ENCODE results near the gene HHIP. TPM values are rescaled to one million over a fixed set of nuclear protein-coding genes. Genes with fewer than 3 reads are reported as not detected.

The HHIP gene
- total RNA-seq, 1 experiment from 2014 or later, result 1.6 TPM

GRCh38 chr4:144740316-144740715, 94.4 kb downstream of the HHIP start:
- Mint-ChIP-seq H3K27ac (ENCODE audit: unreplicated experiment) (no peak overlapping the region), H3K4me1 (ENCODE audit: low read depth, unreplicated experiment) (no peaks in the 10 kb centered on the region), H3K27me3 (ENCODE audit: unreplicated experiment) (no peaks in the 10 kb centered on the region), H3K9me3 (ENCODE audit: low read depth, unreplicated experiment) (no peaks in the 10 kb centered on the region), H3K4me3 (ENCODE audit: low read depth, unreplicated experiment) (no peak overlapping the region), H3K36me3 (ENCODE audit: insufficient read depth, unreplicated experiment) (no peaks in the 10 kb centered on the region)
- intact Hi-C loops (cut with micrococcal nuclease; ENCODE audit: unreplicated experiment), result no loop called here
- no TSS peak for BruUV-seq (replicated peaks)
- TF ChIP-seq CTCF (IDR thresholded peaks at IDR 0.05; ENCODE audit: unreplicated experiment), result no peak
- CTCF ChIA-PET, result no interaction called here
- no peak for DNase-seq

- no peak for DNase-seq
- H3K4me3 Mint-ChIP-seq (ENCODE audit: low read depth, unreplicated experiment), result no peak overlapping the region
- CTCF ChIA-PET, result no interaction called here
- no peaks in the 10 kb centered on the region for H3K36me3 Mint-ChIP-seq (ENCODE audit: insufficient read depth, unreplicated experiment)
- no peak for TF ChIP-seq CTCF (IDR thresholded peaks at IDR 0.05; ENCODE audit: unreplicated experiment)
- H3K9me3 Mint-ChIP-seq (ENCODE audit: low read depth, unreplicated experiment), result no peaks in the 10 kb centered on the region
- H3K27ac Mint-ChIP-seq (ENCODE audit: unreplicated experiment), result no peak overlapping the region
- no peaks in the 10 kb centered on the region for H3K4me1 Mint-ChIP-seq (ENCODE audit: low read depth, unreplicated experiment)
- intact Hi-C loops (cut with micrococcal nuclease; ENCODE audit: unreplicated experiment), result no loop called here
- no TSS peak for BruUV-seq (replicated peaks)
- no peaks in the 10 kb centered on the region for H3K27me3 Mint-ChIP-seq (ENCODE audit: unreplicated experiment)
These were observed 103.0 kb downstream of the HHIP start for GRCh38 chr4:144748814-144749555.

GRCh38 chr4:144750348-144750747, 104.4 kb downstream of the HHIP start:
- Mint-ChIP-seq H3K36me3 (ENCODE audit: insufficient read depth, unreplicated experiment) (no peaks in the 10 kb centered on the region), H3K4me1 (ENCODE audit: low read depth, unreplicated experiment) (no peaks in the 10 kb centered on the region), H3K27me3 (ENCODE audit: unreplicated experiment) (no peaks in the 10 kb centered on the region), H3K4me3 (ENCODE audit: low read depth, unreplicated experiment) (no peak overlapping the region), H3K9me3 (ENCODE audit: low read depth, unreplicated experiment) (no peaks in the 10 kb centered on the region), H3K27ac (ENCODE audit: unreplicated experiment) (no peak overlapping the region)
- CTCF ChIA-PET, result no interaction called here
- BruUV-seq (replicated peaks), result no TSS peak
- intact Hi-C loops (cut with micrococcal nuclease; ENCODE audit: unreplicated experiment), result no loop called here
- DNase-seq, result no peak
- no peak for TF ChIP-seq CTCF (IDR thresholded peaks at IDR 0.05; ENCODE audit: unreplicated experiment)

GRCh38 chr4:144754562-144755410, 108.8 kb downstream of the HHIP start:
- no peak for TF ChIP-seq CTCF (IDR thresholded peaks at IDR 0.05; ENCODE audit: unreplicated experiment)
- BruUV-seq (replicated peaks), result no TSS peak
- CTCF ChIA-PET, result interaction anchor here (0.6 kb wide), 1 partner anchor 11 kb away, joined by 3 read pairs; no protein-coding TSS in a partner anchor
- H3K9me3 Mint-ChIP-seq (ENCODE audit: low read depth, unreplicated experiment), result no peaks in the 10 kb centered on the region
- intact Hi-C loops (cut with micrococcal nuclease; ENCODE audit: unreplicated experiment), result loop anchor here (2.0 to 5.0 kb wide), 2 partner anchors 198 to 582 kb away; no protein-coding TSS in a partner anchor
- no peak overlapping the region for H3K4me3 Mint-ChIP-seq (ENCODE audit: low read depth, unreplicated experiment)
- H3K36me3 Mint-ChIP-seq (ENCODE audit: insufficient read depth, unreplicated experiment), result no peaks in the 10 kb centered on the region
- H3K4me1 Mint-ChIP-seq (ENCODE audit: low read depth, unreplicated experiment), result no peaks in the 10 kb centered on the region
- H3K27me3 Mint-ChIP-seq (ENCODE audit: unreplicated experiment), result no peaks in the 10 kb centered on the region
- peak; percentile 20 for DNase-seq
- H3K27ac Mint-ChIP-seq (ENCODE audit: unreplicated experiment), result no peak overlapping the region
